ENCODE results near the gene ERC2.

Gene ERC2

GRCh38 chr3:55813268-55814097 is 654.8 kb downstream of the ERC2 start:
- 93 to 100% methylated on average over 1 to 3 of the region's 3 CpGs for WGBS, 2 experiments (ENCODE audit: insufficient coverage in 2 of 2)
- no peaks in the 10 kb centered on the region for H3K36me3 ChIP-seq (ENCODE audit: control insufficient read depth, insufficient read depth, low read length)
- no peaks in the 10 kb centered on the region for H3K9me3 ChIP-seq (ENCODE audit: control insufficient read depth, low read length)
- H3K4me3 ChIP-seq (ENCODE audit: extremely low read depth, insufficient read depth, low read length, poor library complexity, severe bottlenecking), result no peak overlapping the region
- H3K4me1 ChIP-seq (ENCODE audit: control insufficient read depth, insufficient read depth, low read length, poor library complexity, severe bottlenecking), result no peaks in the 10 kb centered on the region
- no peak overlapping the region for H3K27ac ChIP-seq (ENCODE audit: low read depth, low read length, severe bottlenecking)

DNA sequence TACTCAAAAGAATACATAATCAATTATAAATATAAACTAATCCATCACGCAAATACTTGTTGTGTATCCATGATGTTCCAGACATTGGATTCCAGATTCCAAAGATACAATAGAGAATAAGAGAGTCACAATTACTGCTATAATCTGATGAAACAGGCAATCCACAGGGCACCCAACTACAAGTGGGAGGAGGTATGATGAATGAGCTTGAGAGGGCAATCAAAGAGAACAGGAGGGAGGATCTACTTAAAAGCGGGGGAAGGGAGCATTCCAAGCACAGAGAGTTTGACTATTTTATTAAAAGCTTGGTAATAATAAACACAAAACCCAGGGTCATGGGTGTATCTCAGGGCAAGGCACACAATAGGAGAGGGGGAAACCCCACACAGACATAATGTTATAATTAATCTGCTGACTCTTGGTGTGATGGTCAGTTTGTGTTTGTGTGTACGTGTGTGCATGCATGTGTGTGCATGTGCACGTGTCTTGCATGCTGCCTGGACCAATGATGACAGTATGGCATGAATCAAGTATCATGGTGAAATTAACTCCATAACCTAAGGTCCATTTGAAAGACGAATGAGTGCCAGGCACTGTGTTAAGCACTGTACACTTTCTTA is 655.8 kb downstream of the ERC2 start:
- H3K36me3 ChIP-seq (ENCODE audit: control insufficient read depth, insufficient read depth, low read length), result no peaks in the 10 kb centered on the region
- H3K4me3 ChIP-seq (ENCODE audit: extremely low read depth, insufficient read depth, low read length, poor library complexity, severe bottlenecking), result no peak overlapping the region
- no peak overlapping the region for H3K27ac ChIP-seq (ENCODE audit: low read depth, low read length, severe bottlenecking)
- 89 to 100% methylated on average over 1 to 2 of the region's 5 CpGs for WGBS, 2 experiments (ENCODE audit: insufficient coverage in 2 of 2)
- no peaks in the 10 kb centered on the region for H3K4me1 ChIP-seq (ENCODE audit: control insufficient read depth, insufficient read depth, low read length, poor library complexity, severe bottlenecking)
- H3K9me3 ChIP-seq (ENCODE audit: control insufficient read depth, low read length), result no peaks in the 10 kb centered on the region

DNA sequence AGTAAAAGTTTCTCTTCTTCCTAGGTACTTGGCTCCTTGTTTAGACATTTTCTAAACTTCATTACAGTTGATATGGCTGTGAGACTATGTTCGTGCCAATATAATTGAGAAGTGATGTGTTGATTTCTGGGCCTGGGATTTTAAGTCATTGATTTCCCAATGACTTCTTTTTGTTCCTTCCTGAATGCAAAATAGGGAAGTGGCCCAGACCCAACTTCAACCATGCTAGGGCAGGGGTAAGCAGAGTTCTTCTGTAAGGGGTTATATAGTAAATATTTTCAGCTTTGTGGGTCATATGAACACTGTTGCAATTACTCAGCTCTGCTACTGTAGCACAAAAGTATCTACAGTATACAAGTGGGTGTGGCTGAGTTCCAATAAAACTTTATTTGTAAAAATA is 661.1 kb downstream of the ERC2 start:
- no CpG with 5 or more reads among the region's 1 CpG for WGBS, 2 experiments (ENCODE audit: insufficient coverage in 2 of 2)
- no peaks in the 10 kb centered on the region for H3K36me3 ChIP-seq (ENCODE audit: control insufficient read depth, insufficient read depth, low read length)
- H3K9me3 ChIP-seq (ENCODE audit: control insufficient read depth, low read length), result no peaks in the 10 kb centered on the region
- peaks cover 4% of the 10 kb centered on the region for H3K4me1 ChIP-seq (ENCODE audit: control insufficient read depth, insufficient read depth, low read length, poor library complexity, severe bottlenecking)
- H3K4me3 ChIP-seq (ENCODE audit: extremely low read depth, insufficient read depth, low read length, poor library complexity, severe bottlenecking), result no peak overlapping the region
- no peak overlapping the region for H3K27ac ChIP-seq (ENCODE audit: low read depth, low read length, severe bottlenecking)

GRCh38 chr3:55805169-55805568 is 663.1 kb downstream of the ERC2 start:
- no peak overlapping the region for H3K4me3 ChIP-seq (ENCODE audit: extremely low read depth, insufficient read depth, low read length, poor library complexity, severe bottlenecking)
- 83 to 100% methylated on average over 2 of the region's 2 CpGs for WGBS, 2 experiments (ENCODE audit: insufficient coverage in 2 of 2)
- H3K27ac ChIP-seq (ENCODE audit: low read depth, low read length, severe bottlenecking), result no peak overlapping the region
- H3K9me3 ChIP-seq (ENCODE audit: control insufficient read depth, low read length), result no peaks in the 10 kb centered on the region
- no peaks in the 10 kb centered on the region for H3K36me3 ChIP-seq (ENCODE audit: control insufficient read depth, insufficient read depth, low read length)
- peaks cover 4% of the 10 kb centered on the region for H3K4me1 ChIP-seq (ENCODE audit: control insufficient read depth, insufficient read depth, low read length, poor library complexity, severe bottlenecking)

- Histone ChIP-seq H3K27ac (ENCODE audit: low read depth, low read length, severe bottlenecking) (peak overlapping the region; percentile 17), H3K4me1 (ENCODE audit: control insufficient read depth, insufficient read depth, low read length, poor library complexity, severe bottlenecking) (peaks cover 4% of the 10 kb centered on the region), H3K36me3 (ENCODE audit: control insufficient read depth, insufficient read depth, low read length) (no peaks in the 10 kb centered on the region), H3K4me3 (ENCODE audit: extremely low read depth, insufficient read depth, low read length, poor library complexity, severe bottlenecking) (no peak overlapping the region), H3K9me3 (ENCODE audit: control insufficient read depth, low read length) (no peaks in the 10 kb centered on the region)
- WGBS, 2 experiments (ENCODE audit: insufficient coverage in 2 of 2), result 89% methylated on average over 5 to 7 of the region's 7 CpGs
These were observed 663.8 kb downstream of the ERC2 start for GRCh38 chr3:55804170-55805095.

- H3K4me3 ChIP-seq (ENCODE audit: extremely low read depth, insufficient read depth, low read length, poor library complexity, severe bottlenecking), result no peak overlapping the region
- 90% methylated on average over 4 of the region's 4 CpGs; no CpG with 5 or more reads in 1 of the 2 experiments for WGBS, 2 experiments (ENCODE audit: insufficient coverage in 2 of 2)
- H3K9me3 ChIP-seq (ENCODE audit: control insufficient read depth, low read length), result no peaks in the 10 kb centered on the region
- H3K4me1 ChIP-seq (ENCODE audit: control insufficient read depth, insufficient read depth, low read length, poor library complexity, severe bottlenecking), result peaks cover 4% of the 10 kb centered on the region
- H3K27ac ChIP-seq (ENCODE audit: low read depth, low read length, severe bottlenecking), result no peak overlapping the region
- H3K36me3 ChIP-seq (ENCODE audit: control insufficient read depth, insufficient read depth, low read length), result no peaks in the 10 kb centered on the region
These were observed 665.5 kb downstream of the ERC2 start for GRCh38 chr3:55802816-55803215.

DNA sequence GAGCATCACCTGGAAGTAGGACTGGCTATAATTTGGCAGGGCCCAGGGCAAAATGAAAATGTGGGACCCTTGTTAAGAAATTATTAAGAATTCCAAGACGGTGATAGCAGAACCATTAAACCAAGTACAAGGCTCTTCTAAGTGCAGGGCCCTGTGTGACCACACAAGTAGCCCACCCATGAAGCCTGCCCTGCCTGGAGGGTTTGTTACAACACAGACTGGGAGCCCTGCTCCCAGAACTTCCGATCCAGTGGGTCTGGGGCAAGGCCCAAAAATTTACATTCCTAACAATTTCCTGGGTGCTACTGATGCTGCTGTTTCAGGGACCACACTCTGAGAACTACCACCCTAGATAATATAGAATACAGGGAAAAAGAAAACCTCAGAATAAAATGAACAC is 666.6 kb downstream of the ERC2 start:
- no peak overlapping the region for H3K27ac ChIP-seq (ENCODE audit: low read depth, low read length, severe bottlenecking)
- H3K4me3 ChIP-seq (ENCODE audit: extremely low read depth, insufficient read depth, low read length, poor library complexity, severe bottlenecking), result no peak overlapping the region
- H3K9me3 ChIP-seq (ENCODE audit: control insufficient read depth, low read length), result no peaks in the 10 kb centered on the region
- H3K4me1 ChIP-seq (ENCODE audit: control insufficient read depth, insufficient read depth, low read length, poor library complexity, severe bottlenecking), result peaks cover 8% of the 10 kb centered on the region
- H3K36me3 ChIP-seq (ENCODE audit: control insufficient read depth, insufficient read depth, low read length), result no peaks in the 10 kb centered on the region
- 100% methylated on average over 1 of the region's 2 CpGs; no CpG with 5 or more reads in 1 of the 2 experiments for WGBS, 2 experiments (ENCODE audit: insufficient coverage in 2 of 2)

GRCh38 chr3:55801068-55801467 is 667.2 kb downstream of the ERC2 start:
- H3K4me1 ChIP-seq (ENCODE audit: control insufficient read depth, insufficient read depth, low read length, poor library complexity, severe bottlenecking), result peaks cover 10% of the 10 kb centered on the region
- H3K36me3 ChIP-seq (ENCODE audit: control insufficient read depth, insufficient read depth, low read length), result no peaks in the 10 kb centered on the region
- H3K9me3 ChIP-seq (ENCODE audit: control insufficient read depth, low read length), result no peaks in the 10 kb centered on the region
- no peak overlapping the region for H3K27ac ChIP-seq (ENCODE audit: low read depth, low read length, severe bottlenecking)
- 84 to 100% methylated on average over 3 of the region's 3 CpGs for WGBS, 2 experiments (ENCODE audit: insufficient coverage in 2 of 2)
- no peak overlapping the region for H3K4me3 ChIP-seq (ENCODE audit: extremely low read depth, insufficient read depth, low read length, poor library complexity, severe bottlenecking)

DNA sequence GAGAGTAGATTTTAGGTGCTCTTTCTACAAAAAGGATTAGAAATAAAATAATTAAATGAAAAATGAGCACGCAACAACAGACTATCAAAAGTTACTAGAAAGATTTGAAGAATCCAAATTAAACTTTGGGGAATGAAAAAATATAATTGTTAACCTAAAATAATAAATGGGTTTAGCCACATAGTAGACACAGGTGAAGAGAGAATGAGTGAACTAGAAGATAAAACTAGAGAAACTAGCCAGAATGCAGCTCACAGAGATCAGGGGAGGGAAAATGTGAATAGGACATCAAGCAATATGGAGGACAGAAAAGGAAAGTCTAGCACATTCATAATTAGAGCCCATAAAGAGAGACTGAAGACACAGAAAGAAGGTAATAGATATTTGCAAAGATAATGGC is 670.5 kb downstream of the ERC2 start:
- no peaks in the 10 kb centered on the region for H3K36me3 ChIP-seq (ENCODE audit: control insufficient read depth, insufficient read depth, low read length)
- WGBS, 2 experiments (ENCODE audit: insufficient coverage in 2 of 2), result no CpG with 5 or more reads among the region's 1 CpG
- no peaks in the 10 kb centered on the region for H3K9me3 ChIP-seq (ENCODE audit: control insufficient read depth, low read length)
- H3K4me3 ChIP-seq (ENCODE audit: extremely low read depth, insufficient read depth, low read length, poor library complexity, severe bottlenecking), result no peak overlapping the region
- H3K4me1 ChIP-seq (ENCODE audit: control insufficient read depth, insufficient read depth, low read length, poor library complexity, severe bottlenecking), result peaks cover 5% of the 10 kb centered on the region
- H3K27ac ChIP-seq (ENCODE audit: low read depth, low read length, severe bottlenecking), result no peak overlapping the region

- 83% methylated on average over 1 of the region's 1 CpG; no CpG with 5 or more reads in 1 of the 2 experiments for WGBS, 2 experiments (ENCODE audit: insufficient coverage in 2 of 2)
- Histone ChIP-seq H3K4me3 (ENCODE audit: extremely low read depth, insufficient read depth, low read length, poor library complexity, severe bottlenecking) (no peak overlapping the region), H3K4me1 (ENCODE audit: control insufficient read depth, insufficient read depth, low read length, poor library complexity, severe bottlenecking) (peaks cover 9% of the 10 kb centered on the region), H3K36me3 (ENCODE audit: control insufficient read depth, insufficient read depth, low read length) (no peaks in the 10 kb centered on the region), H3K9me3 (ENCODE audit: control insufficient read depth, low read length) (no peaks in the 10 kb centered on the region), H3K27ac (ENCODE audit: low read depth, low read length, severe bottlenecking) (no peak overlapping the region)
These were observed 671.2 kb downstream of the ERC2 start for GRCh38 chr3:55797084-55797483.
